Kidney capillary endothelial cell (primary cell): ENCODE data around the gene PRR30.

Experiments
- DNase-seq: peaks from one replicate; pipeline ENCODE4 v3.0.0-alpha.2; 2018; ENCODE audit warnings: low spot score

PRR30 gene

GRCh38 chr2:27097341-27097740 lies 41.9 kb downstream of the PRR30 start:
- DNase-seq: no peak

GRCh38 chr2:27096748-27097297 lies 42.4 kb downstream of the PRR30 start:
- DNase-seq: no peak

GRCh38 chr2:27095745-27096651 lies 43.2 kb downstream of the PRR30 start:
- no peak for DNase-seq

GRCh38 chr2:27095427-27095744 lies 43.8 kb downstream of the PRR30 start:
- DNase-seq: no peak

- no peak for DNase-seq
Measured at GRCh38 chr2:27094353-27094984, 44.7 kb downstream of the PRR30 start.

- no peak for DNase-seq
Measured at GRCh38 chr2:27093430-27094352, 45.5 kb downstream of the PRR30 start.

- DNase-seq: no peak
Measured at GRCh38 chr2:27092696-27093429, 46.3 kb downstream of the PRR30 start.

GRCh38 chr2:27091746-27092695 lies 47.2 kb downstream of the PRR30 start:
- DNase-seq: no peak

- DNase-seq: no peak
Measured at GRCh38 chr2:27089111-27089954, 49.9 kb downstream of the PRR30 start.

- DNase-seq: no peak
Measured at GRCh38 chr2:27088634-27089033, 50.6 kb downstream of the PRR30 start.

GRCh38 chr2:27087823-27088410 lies 51.3 kb downstream of the PRR30 start:
- no peak for DNase-seq
